Left ventricle myocardium inferior (tissue), 1 donor: Measurements from ENCODE around the gene SND1. TPM values are rescaled to one million over a fixed set of nuclear protein-coding genes. Genes with fewer than 3 reads are reported as not detected.

ENCODE experiments used
- DNase-seq: peaks from one replicate; pipeline ENCODE4 v3.0.0-alpha.2; 2020
- H3K27ac ChIP-seq: fragments of 200-600 bp; replicated peaks from 2 replicates; pipeline ENCODE4 v1.8.0; 2021
- H3K27me3 ChIP-seq: fragments of 200-600 bp; 2 replicates; pipeline ENCODE4 v1.8.0; 2021; ENCODE audit warnings: low read depth
- H3K36me3 ChIP-seq: fragments of 200-600 bp; 2 replicates; pipeline ENCODE4 v1.8.0; 2021
- H3K4me1 ChIP-seq: fragments of 200-600 bp; 2 replicates; pipeline ENCODE4 v1.8.0; 2021
- H3K4me3 ChIP-seq: fragments of 200-600 bp; 2 replicates; pipeline ENCODE4 v1.8.0; 2021; ENCODE audit warnings: mild to moderate bottlenecking, moderate library complexity
- H3K9me3 ChIP-seq: fragments of 200-600 bp; replicated peaks from 2 replicates; pipeline ENCODE4 v1.8.0; 2021
- CTCF ChIP-seq: fragments of 200-600 bp; IDR thresholded peaks from 2 replicates; pipeline ENCODE4 v1.8.0; 2021; ENCODE audit warnings: antibody characterized with exemption, mild to moderate bottlenecking, borderline replicate concordance
- intact Hi-C: fragments of 100-400 bp; cut with micrococcal nuclease; formaldehyde crosslinking; loops from one replicate; pipeline ENCODE4 v1.11.0; 2022
- total RNA-seq: library from RNA; stranded (reverse); fragmentation: NEBNext Ultra II Directional; extraction: Animal tissue kit (Norgen Biotek cat#: 25700); gene quantifications from one replicate; pipeline ENCODE4 v1.2.1, GENCODE V29; 2021
- donor health status: DM: no; HTN: yes; CAD: no; lungs with severe emphysema.

Gene SND1
- total RNA-seq, 1 donor from 2014 or later: 71.6 TPM

GRCh38 chr7:128116740-128117139, 464.7 kb downstream of the SND1 start:
- no peak overlapping the region for H3K4me3 ChIP-seq
- no peak overlapping the region for H3K27ac ChIP-seq
- no peaks in the 10 kb centered on the region for H3K36me3 ChIP-seq
- TF ChIP-seq CTCF: no peak
- DNase-seq: no peak
- peaks cover 32% of the 10 kb centered on the region for H3K27me3 ChIP-seq
- peaks cover 10% of the 10 kb centered on the region for H3K4me1 ChIP-seq
- intact Hi-C loops: no loop called here
- no peaks in the 10 kb centered on the region for H3K9me3 ChIP-seq

GRCh38 chr7:128117691-128118090, 465.7 kb downstream of the SND1 start:
- peaks cover 4% of the 10 kb centered on the region for H3K4me1 ChIP-seq
- H3K27ac ChIP-seq: no peak overlapping the region
- no peaks in the 10 kb centered on the region for H3K9me3 ChIP-seq
- H3K27me3 ChIP-seq: peaks cover 32% of the 10 kb centered on the region
- H3K36me3 ChIP-seq: no peaks in the 10 kb centered on the region
- DNase-seq: no peak
- no peak for TF ChIP-seq CTCF
- no peak overlapping the region for H3K4me3 ChIP-seq
- intact Hi-C loops: no loop called here

- Histone ChIP-seq H3K27me3 (peaks cover 36% of the 10 kb centered on the region), H3K27ac (no peak overlapping the region), H3K36me3 (no peaks in the 10 kb centered on the region), H3K4me1 (no peaks in the 10 kb centered on the region), H3K4me3 (no peak overlapping the region), H3K9me3 (no peaks in the 10 kb centered on the region)
- intact Hi-C loops: no loop called here
- no peak for TF ChIP-seq CTCF
- no peak for DNase-seq
Measured at GRCh38 chr7:128119036-128119435, 467.0 kb downstream of the SND1 start.

- H3K27ac ChIP-seq: no peak overlapping the region
- H3K4me3 ChIP-seq: no peak overlapping the region
- TF ChIP-seq CTCF: no peak
- no peaks in the 10 kb centered on the region for H3K4me1 ChIP-seq
- H3K9me3 ChIP-seq: no peaks in the 10 kb centered on the region
- no peak for DNase-seq
- peaks cover 26% of the 10 kb centered on the region for H3K27me3 ChIP-seq
- no peaks in the 10 kb centered on the region for H3K36me3 ChIP-seq
- intact Hi-C loops: no loop called here
Measured at GRCh38 chr7:128120116-128120515, 468.1 kb downstream of the SND1 start.

GRCh38 chr7:128120976-128121490, 469.0 kb downstream of the SND1 start:
- Histone ChIP-seq H3K36me3 (no peaks in the 10 kb centered on the region), H3K4me1 (no peaks in the 10 kb centered on the region), H3K4me3 (no peak overlapping the region), H3K27ac (no peak overlapping the region), H3K9me3 (no peaks in the 10 kb centered on the region), H3K27me3 (peaks cover 16% of the 10 kb centered on the region)
- no peak for TF ChIP-seq CTCF
- no peak for DNase-seq
- intact Hi-C loops: no loop called here
